GM12874 (cell line): Measurements from ENCODE around the gene VPS4A.

Experiments used
- TF ChIP-seq, protein P1 (sequence below): IDR thresholded peaks from 2 replicates; pipeline ENCODE4 v1.5.1; 2011; ENCODE audit warnings: low read depth, mild to moderate bottlenecking, control low read depth, low read length, moderate library complexity; ENCODE audit not compliant: insufficient read depth

Gene VPS4A

DNA sequence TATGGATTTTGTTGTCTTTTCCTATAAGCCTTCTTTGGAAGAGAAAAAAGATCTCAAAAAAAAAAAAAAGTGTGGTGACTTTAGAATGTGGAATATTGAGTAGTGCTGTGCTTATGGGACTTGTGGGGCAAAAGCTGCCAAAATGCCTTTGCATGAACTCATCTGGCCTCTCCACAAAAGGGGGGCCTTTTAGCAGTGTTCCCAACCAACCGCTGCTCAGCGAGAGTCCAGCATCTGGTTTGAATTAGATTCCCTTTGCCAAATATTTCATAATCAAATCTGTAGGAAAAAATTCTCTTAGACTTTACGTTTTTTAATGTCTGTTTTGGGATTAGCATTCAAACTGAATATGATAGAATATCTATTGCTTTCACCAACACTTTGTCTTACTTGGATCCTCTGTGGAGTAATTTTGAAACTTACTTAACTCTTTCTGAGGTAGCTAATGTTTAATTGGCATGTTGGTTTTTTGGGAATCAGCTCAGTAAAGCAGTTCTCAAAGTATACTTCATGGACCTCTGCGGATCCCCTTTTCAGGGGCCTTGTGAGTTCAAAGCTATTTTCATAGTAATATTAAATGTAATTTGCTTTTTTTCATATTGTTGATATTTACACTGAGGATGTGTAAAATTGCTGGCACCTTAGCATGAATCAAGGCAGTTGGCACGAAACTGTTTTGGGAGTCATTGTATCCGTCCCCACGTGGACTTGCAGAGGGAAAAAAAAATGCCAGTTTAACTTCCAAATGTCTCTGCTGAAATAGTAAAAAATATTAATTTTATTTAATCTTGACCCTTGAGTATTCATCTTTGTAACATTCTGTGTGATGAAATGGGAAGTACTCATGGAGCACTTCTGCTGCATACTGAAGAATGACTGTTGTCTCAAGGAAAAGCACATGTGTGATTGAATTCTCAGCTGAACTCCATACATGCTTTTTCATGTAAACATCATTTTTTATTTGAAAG lies 34.7 kb upstream of the VPS4A start:
- TF ChIP-seq, protein P1, sequence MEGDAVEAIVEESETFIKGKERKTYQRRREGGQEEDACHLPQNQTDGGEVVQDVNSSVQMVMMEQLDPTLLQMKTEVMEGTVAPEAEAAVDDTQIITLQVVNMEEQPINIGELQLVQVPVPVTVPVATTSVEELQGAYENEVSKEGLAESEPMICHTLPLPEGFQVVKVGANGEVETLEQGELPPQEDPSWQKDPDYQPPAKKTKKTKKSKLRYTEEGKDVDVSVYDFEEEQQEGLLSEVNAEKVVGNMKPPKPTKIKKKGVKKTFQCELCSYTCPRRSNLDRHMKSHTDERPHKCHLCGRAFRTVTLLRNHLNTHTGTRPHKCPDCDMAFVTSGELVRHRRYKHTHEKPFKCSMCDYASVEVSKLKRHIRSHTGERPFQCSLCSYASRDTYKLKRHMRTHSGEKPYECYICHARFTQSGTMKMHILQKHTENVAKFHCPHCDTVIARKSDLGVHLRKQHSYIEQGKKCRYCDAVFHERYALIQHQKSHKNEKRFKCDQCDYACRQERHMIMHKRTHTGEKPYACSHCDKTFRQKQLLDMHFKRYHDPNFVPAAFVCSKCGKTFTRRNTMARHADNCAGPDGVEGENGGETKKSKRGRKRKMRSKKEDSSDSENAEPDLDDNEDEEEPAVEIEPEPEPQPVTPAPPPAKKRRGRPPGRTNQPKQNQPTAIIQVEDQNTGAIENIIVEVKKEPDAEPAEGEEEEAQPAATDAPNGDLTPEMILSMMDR: no peak

DNA sequence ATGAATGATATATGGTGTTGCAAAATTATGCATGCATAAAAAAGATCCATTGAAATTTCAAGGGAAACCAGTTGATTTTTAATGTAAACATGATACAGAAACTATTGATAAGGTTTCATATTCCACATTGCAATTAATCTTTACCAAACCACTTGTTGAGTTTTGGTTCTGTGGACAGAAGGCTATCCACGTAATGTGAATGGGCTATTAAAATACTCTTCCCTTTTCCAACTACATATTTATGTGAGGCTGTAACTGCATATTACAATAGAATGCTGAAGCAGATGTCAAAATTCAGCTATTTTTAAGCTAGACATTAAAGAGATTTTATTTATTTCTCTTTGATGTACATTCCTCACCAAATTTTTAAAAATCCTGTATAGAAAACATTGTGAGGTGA lies 33.7 kb upstream of the VPS4A start:
- TF ChIP-seq, protein P1: no peak

DNA sequence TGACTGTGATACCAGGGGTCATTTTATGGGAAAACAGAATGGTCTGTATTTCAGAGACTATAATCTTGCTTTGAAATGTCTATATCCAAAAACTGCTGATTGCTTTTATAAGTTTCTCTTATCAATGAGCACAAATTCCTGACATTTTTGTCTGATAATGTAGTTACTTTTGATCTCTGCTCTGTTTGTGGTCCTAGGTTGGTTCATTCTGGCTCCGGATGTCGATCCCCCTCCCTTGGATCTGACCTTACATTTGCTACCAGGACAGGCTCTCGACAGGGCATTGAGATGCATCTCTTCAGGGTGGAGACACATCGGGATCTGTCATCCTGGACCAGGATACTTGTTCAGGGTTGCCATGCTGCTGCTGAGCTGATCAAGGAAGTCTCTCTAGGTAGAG lies 27.3 kb upstream of the VPS4A start:
- TF ChIP-seq, protein P1: no peak

DNA sequence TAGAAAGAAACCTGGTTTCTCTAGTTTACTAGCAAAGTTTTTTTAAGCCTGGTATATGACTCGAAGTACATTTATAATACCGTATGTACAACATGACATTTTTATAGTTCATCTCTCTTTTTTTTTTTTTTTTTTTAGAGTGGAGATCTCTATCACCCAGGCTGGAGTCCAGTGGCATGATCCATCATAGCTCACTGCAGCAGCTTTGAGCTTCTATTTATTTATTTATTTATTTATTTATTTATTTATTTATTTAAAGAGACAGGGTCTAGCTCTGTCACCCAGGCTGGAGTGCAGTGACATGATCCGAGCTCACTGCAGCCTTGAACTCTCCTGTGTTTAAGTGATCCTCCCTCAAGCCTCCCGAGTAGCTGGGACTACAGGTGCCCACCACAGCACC lies 25.9 kb upstream of the VPS4A start:
- TF ChIP-seq, protein P1: no peak

DNA sequence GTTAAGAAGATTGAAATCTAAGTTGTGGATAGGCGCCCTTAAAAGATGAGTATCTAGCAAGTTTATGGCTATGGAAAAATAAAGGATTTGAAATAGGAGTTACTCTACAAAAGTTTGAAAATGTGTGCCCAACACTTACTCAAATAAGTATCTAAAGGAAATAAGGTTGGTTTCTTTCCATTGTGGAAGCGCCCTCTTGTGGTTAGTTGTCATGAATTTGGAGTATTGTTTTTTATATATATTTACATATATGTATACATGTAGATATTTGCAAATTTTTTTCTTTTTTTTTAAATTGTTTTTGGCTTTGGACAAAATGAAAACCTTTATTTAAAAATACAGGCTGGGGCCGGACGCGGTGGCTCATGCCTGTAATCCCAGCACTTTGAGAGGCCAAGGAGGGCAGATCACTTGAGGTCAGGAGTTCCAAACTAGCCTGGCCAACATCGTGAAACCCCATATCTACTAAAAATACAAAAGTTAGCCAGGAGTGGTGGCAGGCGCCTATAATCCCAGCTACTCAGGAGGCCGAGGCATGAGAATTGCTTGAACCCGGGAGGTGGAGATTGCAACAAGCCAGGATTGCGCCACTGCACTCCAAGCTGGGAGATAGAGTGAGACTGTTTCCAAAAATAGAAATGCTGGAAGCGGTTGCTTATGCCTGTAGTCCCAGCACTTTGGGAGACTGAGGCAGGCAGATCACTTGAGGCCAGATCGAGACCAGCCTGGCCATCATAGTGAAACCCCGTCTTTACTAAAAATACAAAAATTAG lies 24.0 kb upstream of the VPS4A start:
- TF ChIP-seq, protein P1: peak; percentile 21; the same call in 1 of the 2 replicates

DNA sequence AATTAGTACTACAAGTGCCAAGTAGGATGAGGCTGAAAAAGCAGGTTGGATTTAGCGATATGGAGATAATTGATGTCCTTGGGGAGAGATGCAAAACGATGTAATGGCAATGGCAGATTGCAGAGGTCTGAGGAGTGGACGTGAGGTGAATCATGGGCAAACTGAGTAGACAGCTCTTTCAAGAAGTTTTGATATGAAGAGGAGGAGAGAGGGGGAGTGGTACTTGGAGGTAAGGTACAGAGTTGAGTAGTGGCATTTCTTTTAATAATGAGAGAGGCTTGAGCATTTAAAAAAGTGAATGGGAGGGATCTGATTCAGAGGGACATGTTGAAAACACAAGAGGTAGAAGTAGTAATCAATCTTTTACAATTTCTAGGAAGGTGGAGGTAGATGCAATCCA lies 17.7 kb upstream of the VPS4A start:
- TF ChIP-seq, protein P1: no peak

DNA sequence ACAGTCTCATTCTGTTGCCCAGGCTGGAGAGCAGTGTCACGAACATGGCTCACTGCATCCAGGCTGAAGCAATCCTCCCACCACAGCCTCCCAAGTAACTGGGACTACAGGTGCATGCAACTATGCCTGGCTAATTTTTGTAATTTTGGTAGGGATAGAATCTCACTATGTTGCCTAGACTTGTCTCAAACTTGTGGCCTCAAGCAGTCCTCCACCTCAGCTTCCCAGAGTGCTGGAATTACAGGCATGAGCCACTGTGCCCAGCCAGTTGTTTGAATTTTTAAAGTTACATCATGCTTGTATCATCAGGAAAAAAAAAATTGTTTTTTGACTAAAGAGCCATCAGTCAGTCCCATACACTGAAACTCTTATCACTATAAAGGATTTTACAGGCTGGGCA lies 17.1 kb upstream of the VPS4A start:
- TF ChIP-seq, protein P1: no peak
